HCT116 (cell line): ENCODE results near the gene UBE3D. TPM values are rescaled to one million over a fixed set of nuclear protein-coding genes. Genes with fewer than 3 reads are reported as not detected.

Source experiments
- CTCF ChIP-seq, 3 experiments: fragments of 200-600 bp in 1 of 3; sonication (generic) in 1 of 3; IDR thresholded peaks in 2 of 3; conservative IDR thresholded peaks in 1 of 3; 2 replicates each; pipeline ENCODE4 v1.5.1; 2012 to 2017; ENCODE audit warnings: low read depth in 2 of 3, low read length in 2 of 3, antibody characterized with exemption in 1 of 3, borderline replicate concordance in 1 of 3, control low read depth in 1 of 3, mild to moderate bottlenecking in 1 of 3, mixed read lengths in 1 of 3, mixed run types in 1 of 3, moderate library complexity in 1 of 3; ENCODE audit not compliant: insufficient read depth in 1 of 3
- MAX ChIP-seq: IDR thresholded peaks from 2 replicates; pipeline ENCODE4 v1.6.1; 2012
- REST ChIP-seq: IDR thresholded peaks from 2 replicates; pipeline ENCODE4 v1.6.1; 2012; ENCODE audit warnings: low read depth
- YY1 ChIP-seq: IDR thresholded peaks from 2 replicates; pipeline ENCODE4 v1.6.1; 2011; ENCODE audit warnings: low read length, low read depth, moderate library complexity, mild to moderate bottlenecking; ENCODE audit not compliant: insufficient replicate concordance; ENCODE audit errors: extremely low read depth
- total RNA-seq: library from RNA; stranded (reverse); gene quantifications from one replicate; pipeline ENCODE4 v1.2.1, GENCODE V29; 2021; ENCODE audit not compliant: unreplicated experiment

UBE3D gene
- total RNA-seq, 1 experiment from 2014 or later: 9.0 TPM

GRCh38 chr6:82878812-82879211, 186.8 kb downstream of the UBE3D start (continued):
- no peak for TF ChIP-seq CTCF (IDR thresholded peaks at IDR 0.05 in 2 of 3, conservative IDR thresholded peaks at IDR 0.05 in 1 of 3; ENCODE audit: borderline replicate concordance in 1 of 3, insufficient read depth in 1 of 3, low read depth in 2 of 3, low read length in 2 of 3)
- no peak for TF ChIP-seq MAX
- TF ChIP-seq REST: no peak
- no peak for TF ChIP-seq YY1
- TF ChIP-seq, all 23 proteins: peak for 0
